CD4-positive, CD25-positive, alpha-beta regulatory T cell (primary cell): ENCODE results near the gene SERPINA5. TPM values are rescaled to one million over a fixed set of nuclear protein-coding genes. Genes with fewer than 3 reads are reported as not detected.

Experiments used
- ATAC-seq, 2 donors: fragments of 150-1000 bp; cut with Tn5 transposase; one replicate each; pipeline ENCODE4 v1.10.0; 2021; ENCODE audit warnings: low read depth in 2 of 2, moderate number of reproducible peaks in 2 of 2, moderate library complexity in 1 of 2
- DNase-seq, 3 donors: peaks; one replicate each; pipeline versions ENCODE4 v3.0.0 to v3.0.0-alpha.2; 2012 to 2022; ENCODE audit warnings: mixed read lengths in 1 of 3
- H3K27ac ChIP-seq: one replicate; pipeline ENCODE4 v1.7.0; 2013; ENCODE audit warnings: mild to moderate bottlenecking, low read length; ENCODE audit not compliant: insufficient read depth, poor library complexity, severe bottlenecking
- H3K27me3 ChIP-seq: one replicate; pipeline ENCODE4 v1.7.0; 2013; ENCODE audit warnings: low read length; ENCODE audit not compliant: control insufficient read depth, insufficient read depth
- H3K36me3 ChIP-seq: one replicate; pipeline ENCODE4 v1.7.0; 2013; ENCODE audit warnings: mild to moderate bottlenecking, low read length, moderate library complexity; ENCODE audit not compliant: control insufficient read depth, insufficient read depth
- H3K4me1 ChIP-seq: 2 replicates; pipeline ENCODE4 v1.7.0; 2013; ENCODE audit warnings: mild to moderate bottlenecking, low read length; ENCODE audit not compliant: insufficient read depth, control insufficient read depth, poor library complexity, severe bottlenecking
- H3K4me3 ChIP-seq: one replicate; pipeline ENCODE4 v1.7.0; 2013; ENCODE audit warnings: low read depth, mild to moderate bottlenecking, low read length, moderate library complexity
- H3K9me3 ChIP-seq, 2 experiments: 1 replicate in 1 of 2; 2 replicates in 1 of 2; pipeline ENCODE4 v1.7.0; 2013; ENCODE audit warnings: low read length in 2 of 2, mild to moderate bottlenecking in 1 of 2, moderate library complexity in 1 of 2; ENCODE audit not compliant: control insufficient read depth in 2 of 2
- H3K27ac Mint-ChIP-seq, 3 donors: one replicate each; pipeline ENCODE4 v1.8.0; 2020 to 2022; ENCODE audit warnings: mild to moderate bottlenecking in 3 of 3, mixed read lengths in 3 of 3, moderate library complexity in 2 of 3
- H3K27me3 Mint-ChIP-seq: one replicate; pipeline ENCODE4 v1.8.0; 2022; ENCODE audit warnings: mild to moderate bottlenecking, mixed read lengths
- H3K36me3 Mint-ChIP-seq: one replicate; pipeline ENCODE4 v1.8.0; 2020; ENCODE audit warnings: mixed read lengths
- H3K4me1 Mint-ChIP-seq, 4 donors: one replicate each; pipeline ENCODE4 v1.8.0; 2020 to 2022; ENCODE audit warnings: mixed read lengths in 4 of 4, mild to moderate bottlenecking in 1 of 4
- H3K4me3 Mint-ChIP-seq, 4 donors: one replicate each; pipeline ENCODE4 v1.8.0; 2020 to 2022; ENCODE audit warnings: mild to moderate bottlenecking in 4 of 4, mixed read lengths in 4 of 4, moderate library complexity in 3 of 4
- H3K9me3 Mint-ChIP-seq, 7 donors: one replicate each; pipeline ENCODE4 v1.8.0; 2020 to 2022; ENCODE audit warnings: mixed read lengths in 7 of 7, mild to moderate bottlenecking in 3 of 7, moderate library complexity in 2 of 7
- polyA plus RNA-seq, 4 donors: library from polyadenylated mRNA; unstranded; fragments of 300-500 nt; fragmentation: Illumina TruSeq; gene quantifications; one replicate each; pipeline ENCODE4 v1.2.3, GENCODE V29; 2021
- total RNA-seq: library from RNA; stranded (reverse); gene quantifications from one replicate; pipeline ENCODE4 v1.2.3, GENCODE V29; 2022

The SERPINA5 gene, protein sequence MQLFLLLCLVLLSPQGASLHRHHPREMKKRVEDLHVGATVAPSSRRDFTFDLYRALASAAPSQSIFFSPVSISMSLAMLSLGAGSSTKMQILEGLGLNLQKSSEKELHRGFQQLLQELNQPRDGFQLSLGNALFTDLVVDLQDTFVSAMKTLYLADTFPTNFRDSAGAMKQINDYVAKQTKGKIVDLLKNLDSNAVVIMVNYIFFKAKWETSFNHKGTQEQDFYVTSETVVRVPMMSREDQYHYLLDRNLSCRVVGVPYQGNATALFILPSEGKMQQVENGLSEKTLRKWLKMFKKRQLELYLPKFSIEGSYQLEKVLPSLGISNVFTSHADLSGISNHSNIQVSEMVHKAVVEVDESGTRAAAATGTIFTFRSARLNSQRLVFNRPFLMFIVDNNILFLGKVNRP
- not detected for total RNA-seq
- polyA plus RNA-seq = not detected

DNA sequence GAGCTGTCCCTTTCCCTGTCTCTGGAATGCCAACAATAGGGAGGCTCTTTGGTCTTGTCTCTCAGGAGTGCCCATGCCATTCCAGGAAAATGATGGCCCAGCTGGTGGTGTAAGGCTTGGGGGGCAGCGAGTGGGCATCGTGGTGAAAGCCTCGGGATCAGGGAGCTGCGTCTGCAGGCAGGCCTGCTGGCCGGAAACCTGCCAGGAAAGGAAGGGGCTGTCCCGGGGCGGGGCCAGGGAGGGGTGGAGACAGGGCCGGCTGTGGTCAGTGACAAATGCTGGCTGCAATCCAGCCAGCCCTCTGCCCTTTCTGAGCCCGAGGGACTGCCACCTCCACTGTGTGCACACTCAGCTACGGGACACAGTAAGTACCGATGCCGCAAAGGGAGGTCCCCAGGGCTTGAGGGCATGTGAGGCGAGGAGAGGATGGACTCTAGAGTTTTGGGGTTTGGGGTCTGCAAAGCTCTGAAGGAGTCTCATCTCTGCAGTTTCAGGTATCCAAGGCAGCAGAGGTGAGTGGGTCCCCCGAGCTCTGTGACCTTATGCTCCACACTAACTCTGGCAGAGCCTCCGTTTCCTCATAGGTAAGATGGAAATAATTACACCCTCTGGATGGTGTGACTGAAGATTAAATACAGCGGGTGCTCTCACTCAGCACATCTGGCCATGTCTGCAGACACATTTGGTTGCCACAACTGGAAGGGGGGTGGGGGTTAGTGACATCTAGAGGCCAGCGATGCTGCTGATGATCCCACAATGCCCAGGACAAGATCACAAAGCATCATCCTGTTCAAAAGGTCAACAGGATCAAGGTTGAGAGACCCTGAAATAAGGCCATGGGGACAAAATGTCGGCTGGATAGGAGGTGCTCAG is at the start of gene SERPINA5:
SERPINA5 (plus strand) TSS at position 300 of the 873 bp plus-strand sequence. CDS start 5,937 bp downstream, outside the sequence.
- ATAC-seq (no peak), DNase-seq (no peak)
- peaks cover 0 to 7% (median 0%) of the 10 kb centered on the region in 7 donors for H3K9me3 Mint-ChIP-seq
- no peaks in the 10 kb centered on the region for H3K27me3 Mint-ChIP-seq
- no peaks in the 10 kb centered on the region for H3K36me3 Mint-ChIP-seq
- Histone ChIP-seq H3K27ac (no peak within 1 kb of the TSS), H3K9me3 (no peaks in the 10 kb centered on the region), H3K36me3 (no peaks in the 10 kb centered on the region), H3K27me3 (no peaks in the 10 kb centered on the region), H3K4me1 (no peaks in the 10 kb centered on the region), H3K4me3 (no peak within 1 kb of the TSS)
- H3K4me1 Mint-ChIP-seq = no peaks in the 10 kb centered on the region
- H3K4me3 Mint-ChIP-seq = no peak within 1 kb of the TSS
- H3K27ac Mint-ChIP-seq = no peak within 1 kb of the TSS

DNA sequence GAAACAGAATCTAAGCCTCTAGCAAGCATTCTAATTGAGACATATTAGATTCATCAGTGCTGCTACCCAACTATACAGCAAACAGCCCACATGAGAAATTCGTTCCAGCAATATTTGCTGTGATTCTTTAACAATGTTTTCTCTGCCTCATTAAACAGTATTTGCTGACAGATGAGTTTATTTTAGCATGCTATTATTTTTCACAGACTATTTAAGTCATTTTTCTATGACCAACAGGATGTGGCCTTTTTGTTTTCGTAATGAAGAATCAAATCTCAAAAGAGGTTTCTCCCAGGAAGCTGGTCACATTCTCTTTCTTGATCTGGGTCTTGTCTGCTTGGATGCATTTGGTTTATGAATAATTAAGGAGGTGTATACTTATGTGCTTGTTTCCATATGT is 48.8 kb upstream of the SERPINA5 start:
- Mint-ChIP-seq H3K4me1 (no peaks in the 10 kb centered on the region), H3K27me3 (no peaks in the 10 kb centered on the region), H3K4me3 (no peak overlapping the region), H3K9me3 (peaks cover 0 to 3% (median 0%) of the 10 kb centered on the region in 7 donors), H3K36me3 (no peaks in the 10 kb centered on the region), H3K27ac (no peak overlapping the region)
- no peaks in the 10 kb centered on the region for H3K4me1 ChIP-seq
- no peak for ATAC-seq
- DNase-seq = peak in 1 of 3 donors; percentile 2
- H3K4me3 ChIP-seq = no peak overlapping the region
- H3K36me3 ChIP-seq = no peaks in the 10 kb centered on the region
- H3K9me3 ChIP-seq = no peaks in the 10 kb centered on the region
- no peak overlapping the region for H3K27ac ChIP-seq
- H3K27me3 ChIP-seq = peaks cover 2% of the 10 kb centered on the region

DNA sequence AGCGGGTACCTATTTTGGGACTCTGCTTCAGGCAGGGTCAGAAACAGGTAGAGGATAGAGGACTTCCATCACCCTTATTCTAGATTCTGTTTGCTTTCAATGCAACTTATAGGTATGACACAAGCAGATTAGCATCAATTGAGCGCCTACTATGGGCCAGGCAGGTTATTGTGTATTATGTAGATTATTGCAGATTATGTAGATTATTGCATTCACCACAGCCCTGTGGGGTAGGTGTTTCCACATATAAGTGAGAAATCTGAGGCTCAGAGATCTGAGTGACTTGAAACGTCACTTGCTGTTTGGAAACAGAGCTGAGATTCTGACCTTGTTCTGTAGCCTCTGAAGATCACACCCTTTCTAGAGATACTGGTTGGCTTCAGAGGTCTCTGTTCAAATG is 45.7 kb upstream of the SERPINA5 start:
- H3K27ac Mint-ChIP-seq = no peak overlapping the region
- no peaks in the 10 kb centered on the region for H3K36me3 Mint-ChIP-seq

DNA sequence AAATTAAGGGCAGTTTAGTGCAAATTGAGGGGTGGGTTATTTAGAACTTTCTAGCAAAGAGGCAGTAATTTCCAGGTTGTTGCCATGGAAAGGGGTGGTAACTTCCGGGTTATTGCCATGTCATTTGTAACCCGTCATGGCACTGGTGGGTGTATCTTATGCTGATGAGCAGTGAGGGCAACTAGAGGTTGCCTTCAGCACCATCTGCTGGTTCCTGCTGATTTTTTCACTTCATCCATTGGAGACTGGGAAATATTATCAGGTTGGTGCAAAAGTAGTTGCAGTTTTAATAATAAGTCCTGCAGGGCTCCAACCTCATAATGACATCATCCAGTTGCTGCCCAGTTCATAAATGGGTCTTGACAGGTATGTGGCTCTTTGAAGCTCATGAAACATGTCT is 44.4 kb upstream of the SERPINA5 start:
- Mint-ChIP-seq H3K27ac (no peak overlapping the region), H3K4me1 (no peaks in the 10 kb centered on the region), H3K27me3 (peaks cover 4% of the 10 kb centered on the region), H3K4me3 (no peak overlapping the region), H3K9me3 (peaks cover 0 to 4% (median 0%) of the 10 kb centered on the region in 7 donors), H3K36me3 (no peaks in the 10 kb centered on the region)
- Histone ChIP-seq H3K9me3 (no peaks in the 10 kb centered on the region), H3K36me3 (no peaks in the 10 kb centered on the region), H3K27ac (no peak overlapping the region), H3K4me1 (no peaks in the 10 kb centered on the region), H3K27me3 (no peaks in the 10 kb centered on the region), H3K4me3 (no peak overlapping the region)
- no peak for ATAC-seq
- no peak for DNase-seq

More for the DNA sequence above, 45.7 kb upstream of the SERPINA5 start:
- H3K4me3 Mint-ChIP-seq = no peak overlapping the region
- ATAC-seq = no peak
- no peak overlapping the region for H3K27ac ChIP-seq
- no peaks in the 10 kb centered on the region for H3K36me3 ChIP-seq
- H3K27me3 Mint-ChIP-seq = no peaks in the 10 kb centered on the region
- DNase-seq = no peak
- peaks cover 0 to 4% (median 0%) of the 10 kb centered on the region in 7 donors for H3K9me3 Mint-ChIP-seq
- H3K4me1 ChIP-seq = no peaks in the 10 kb centered on the region
- H3K9me3 ChIP-seq = no peaks in the 10 kb centered on the region
- no peak overlapping the region for H3K4me3 ChIP-seq
- no peaks in the 10 kb centered on the region for H3K4me1 Mint-ChIP-seq
- H3K27me3 ChIP-seq = no peaks in the 10 kb centered on the region

DNA sequence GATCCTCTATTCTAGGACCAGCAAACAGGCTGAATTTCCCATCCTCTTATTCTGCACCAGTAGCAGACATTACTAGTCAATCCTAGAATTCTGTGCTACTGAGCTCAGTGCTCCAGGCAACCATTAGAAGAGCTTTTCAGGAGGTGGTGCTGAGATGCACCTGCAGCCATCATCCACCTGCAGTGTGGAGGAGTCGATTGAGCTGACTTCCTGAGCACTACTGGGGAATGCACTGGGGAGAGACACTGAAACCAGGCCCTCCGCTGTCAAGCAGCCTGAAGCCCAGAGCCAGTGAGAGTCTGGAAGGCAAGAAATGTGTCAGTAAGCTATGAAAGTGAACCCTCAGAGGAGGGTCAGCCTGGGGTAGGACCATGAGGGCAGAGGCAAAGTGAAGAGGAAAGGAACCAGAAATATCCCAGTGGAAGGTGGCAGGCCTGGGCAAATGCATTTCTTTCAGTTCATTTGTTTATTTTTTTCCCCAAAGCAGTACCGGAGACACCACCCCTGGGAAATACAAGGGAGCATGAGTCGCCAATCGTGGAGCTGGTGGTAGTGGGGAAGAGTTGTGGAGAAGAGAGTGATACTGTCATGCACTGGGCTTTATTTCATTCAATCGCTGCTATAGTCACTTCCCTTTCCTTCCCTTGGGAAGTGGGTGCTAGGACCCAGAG is 43.0 kb upstream of the SERPINA5 start:
- no peak overlapping the region for H3K4me3 Mint-ChIP-seq
- peaks cover 4% of the 10 kb centered on the region for H3K27me3 Mint-ChIP-seq
- DNase-seq (no peak), ATAC-seq (no peak)
- no peaks in the 10 kb centered on the region for H3K9me3 ChIP-seq
- H3K4me3 ChIP-seq = no peak overlapping the region
- H3K9me3 Mint-ChIP-seq = peaks cover 0 to 4% (median 0%) of the 10 kb centered on the region in 7 donors
- H3K4me1 ChIP-seq = no peaks in the 10 kb centered on the region
- no peaks in the 10 kb centered on the region for H3K27me3 ChIP-seq
- H3K36me3 ChIP-seq = no peaks in the 10 kb centered on the region
- H3K27ac Mint-ChIP-seq = no peak overlapping the region
- no peaks in the 10 kb centered on the region for H3K4me1 Mint-ChIP-seq
- H3K27ac ChIP-seq = no peak overlapping the region
- no peaks in the 10 kb centered on the region for H3K36me3 Mint-ChIP-seq

DNA sequence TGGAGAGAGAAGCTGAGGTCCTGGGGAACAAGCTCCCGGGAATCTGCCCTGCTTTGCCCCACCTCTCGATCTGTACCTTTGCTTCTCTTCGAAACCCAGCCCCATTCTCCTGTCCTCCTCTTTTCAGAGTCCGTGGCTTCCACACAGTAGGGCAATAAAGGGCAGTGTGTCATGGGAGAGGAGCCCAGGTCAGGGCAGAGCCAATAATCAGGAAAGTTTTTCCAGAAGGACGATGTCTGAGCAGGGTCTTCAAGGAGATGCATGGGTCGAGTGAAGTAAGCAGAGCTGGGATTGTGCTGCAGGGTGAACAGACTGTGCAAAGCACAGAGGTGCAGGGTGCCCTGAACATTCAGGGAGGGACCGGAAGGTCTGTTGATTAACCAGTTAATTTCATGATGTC is 42.0 kb upstream of the SERPINA5 start:
- no peak for ATAC-seq

DNA sequence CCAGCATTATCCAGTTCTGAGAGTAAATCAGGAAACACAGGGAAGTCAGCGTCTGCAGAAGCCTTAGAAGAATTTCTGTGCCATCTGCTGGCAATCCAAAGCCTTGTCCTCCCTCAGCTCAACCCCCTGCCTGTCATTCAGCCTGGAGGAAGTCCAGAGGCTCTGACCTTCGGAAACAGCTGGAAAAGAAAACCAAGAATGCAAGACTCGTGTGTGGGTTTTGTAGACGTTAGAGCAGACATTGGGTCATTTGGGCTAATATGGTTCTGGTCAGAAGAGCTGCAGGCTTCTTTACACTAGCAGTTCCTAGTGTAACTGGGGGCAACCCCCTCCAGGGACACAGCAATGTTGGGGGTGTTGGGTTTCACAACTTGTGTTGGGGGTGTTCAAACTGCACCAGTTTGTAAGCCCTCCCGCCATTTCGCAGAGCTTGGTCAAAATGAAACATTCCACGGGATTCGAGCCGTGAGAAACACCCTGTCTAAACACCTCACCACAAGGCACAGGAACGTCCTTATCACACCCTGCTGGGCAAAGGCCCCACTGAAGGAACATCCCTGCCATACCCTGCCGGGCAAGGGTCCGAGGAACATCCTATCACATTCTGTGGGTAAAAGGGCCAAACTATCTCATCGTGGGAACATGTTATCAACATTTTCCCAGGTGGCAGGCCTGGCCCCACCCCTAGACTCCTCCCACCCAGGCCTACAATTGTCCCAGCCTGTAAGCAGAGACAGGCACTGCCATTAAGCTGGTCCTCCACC is 41.0 kb upstream of the SERPINA5 start:
- no peaks in the 10 kb centered on the region for H3K36me3 Mint-ChIP-seq
- H3K4me1 ChIP-seq = no peaks in the 10 kb centered on the region

More for the DNA sequence above, 42.0 kb upstream of the SERPINA5 start:
- no peak for DNase-seq
- H3K36me3 ChIP-seq = no peaks in the 10 kb centered on the region
- no peak overlapping the region for H3K4me3 ChIP-seq
- Mint-ChIP-seq H3K4me1 (no peaks in the 10 kb centered on the region), H3K4me3 (no peak overlapping the region), H3K36me3 (no peaks in the 10 kb centered on the region), H3K27me3 (peaks cover 4% of the 10 kb centered on the region), H3K9me3 (peaks cover 0 to 4% (median 0%) of the 10 kb centered on the region in 7 donors), H3K27ac (no peak overlapping the region)
- H3K9me3 ChIP-seq = no peaks in the 10 kb centered on the region
- no peak overlapping the region for H3K27ac ChIP-seq
- no peaks in the 10 kb centered on the region for H3K27me3 ChIP-seq
- H3K4me1 ChIP-seq = no peaks in the 10 kb centered on the region

More for the DNA sequence above, 41.0 kb upstream of the SERPINA5 start:
- no peak for DNase-seq
- H3K27me3 Mint-ChIP-seq = peaks cover 4% of the 10 kb centered on the region
- Histone ChIP-seq H3K36me3 (no peaks in the 10 kb centered on the region), H3K9me3 (no peaks in the 10 kb centered on the region), H3K27ac (no peak overlapping the region), H3K27me3 (no peaks in the 10 kb centered on the region), H3K4me3 (no peak overlapping the region)
- H3K9me3 Mint-ChIP-seq = peaks cover 0 to 4% (median 0%) of the 10 kb centered on the region in 7 donors
- no peak overlapping the region for H3K27ac Mint-ChIP-seq
- ATAC-seq = no peak
- H3K4me3 Mint-ChIP-seq = no peak overlapping the region
- no peaks in the 10 kb centered on the region for H3K4me1 Mint-ChIP-seq
